Stimulated activated CD8-positive, alpha-beta memory T cell treated with anti-CD3 and anti-CD28 coated beads, Interleukin-12 subunit alpha, Interleukin-12 subunit beta, amount 100 ng/mL, for 24 hours (primary cell): ENCODE data around the gene BEX1.
"Not testable (repeated sequence)": the region's sequence is repeated elsewhere in the genome, so short reads cannot be mapped to it uniquely, and the experiment has no call there.

Experiments
- DNase-seq: peaks from one replicate; pipeline ENCODE4 v3.0.0-alpha.2; 2020; ENCODE audit errors: extremely low read depth

The BEX1 gene

DNA sequence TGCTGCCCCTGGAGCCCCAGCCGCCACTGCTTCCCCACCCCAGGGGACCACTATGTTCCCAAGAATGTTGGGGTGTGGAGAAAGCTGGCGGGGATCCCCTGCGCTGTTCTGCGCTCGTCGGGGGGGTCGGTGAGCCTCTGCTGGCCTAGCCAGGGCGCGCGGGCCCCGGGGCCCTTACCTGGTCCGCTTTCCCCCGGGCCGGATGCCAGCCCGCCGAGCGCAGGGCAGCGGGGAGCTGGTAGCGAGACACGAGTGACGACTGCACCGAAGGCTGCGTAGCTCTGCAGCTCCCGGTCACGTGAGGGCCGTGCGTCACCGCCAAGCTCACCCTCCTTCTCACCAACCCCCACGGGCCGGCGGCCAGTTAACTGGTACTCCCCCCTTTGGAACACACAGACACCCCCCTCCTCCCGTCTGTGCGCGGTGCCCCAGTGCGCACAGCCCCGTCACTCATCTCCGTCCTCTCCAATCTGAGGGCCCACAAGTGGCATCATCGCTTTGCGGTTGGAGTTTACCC lies at the start of gene BEX1:
TSS of gene BEX1 (minus strand) at position 254 of the 517 bp plus-strand sequence. CDS start 897 bp downstream, outside the sequence.
- DNase-seq: no peak

DNA sequence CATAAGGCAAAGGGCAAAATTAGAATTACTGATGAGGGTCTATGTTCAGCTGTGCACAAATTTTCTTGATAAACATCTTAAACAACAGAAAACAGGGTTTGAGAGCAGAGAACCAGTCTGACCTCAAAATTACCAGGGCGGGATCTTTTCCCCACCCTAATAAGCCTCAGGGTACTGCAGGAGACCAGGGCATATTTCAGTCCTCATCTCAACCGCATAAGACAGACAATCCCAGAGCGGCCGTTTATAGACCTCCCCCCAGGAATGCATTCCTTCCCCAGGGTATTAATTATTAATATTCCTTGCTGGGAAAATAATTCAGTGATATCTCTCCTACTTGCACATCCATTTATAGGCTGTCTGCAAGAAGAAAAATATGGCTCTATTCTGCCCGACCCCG lies 45.5 kb upstream of the BEX1 start:
- DNase-seq: not testable (repeated sequence)

DNA sequence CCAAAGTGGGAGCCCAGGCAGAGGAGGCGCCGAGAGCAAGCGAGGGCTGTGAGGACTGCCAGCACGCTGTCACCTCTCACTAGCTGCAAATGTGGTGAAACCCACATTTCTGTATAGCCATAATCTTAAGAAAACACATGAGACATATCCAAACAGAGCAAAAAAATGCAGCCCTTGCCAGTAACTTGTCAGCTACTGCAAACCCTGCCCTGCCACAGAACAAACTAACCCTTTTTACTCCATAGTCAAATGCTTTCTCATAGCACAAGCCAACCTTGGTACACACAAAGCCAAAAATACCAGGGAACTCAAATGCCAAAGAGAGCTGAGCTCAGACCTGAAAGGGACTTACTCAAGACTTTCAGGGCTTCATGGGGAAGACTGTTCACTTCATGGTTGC lies 43.9 kb upstream of the BEX1 start:
- no peak for DNase-seq

DNA sequence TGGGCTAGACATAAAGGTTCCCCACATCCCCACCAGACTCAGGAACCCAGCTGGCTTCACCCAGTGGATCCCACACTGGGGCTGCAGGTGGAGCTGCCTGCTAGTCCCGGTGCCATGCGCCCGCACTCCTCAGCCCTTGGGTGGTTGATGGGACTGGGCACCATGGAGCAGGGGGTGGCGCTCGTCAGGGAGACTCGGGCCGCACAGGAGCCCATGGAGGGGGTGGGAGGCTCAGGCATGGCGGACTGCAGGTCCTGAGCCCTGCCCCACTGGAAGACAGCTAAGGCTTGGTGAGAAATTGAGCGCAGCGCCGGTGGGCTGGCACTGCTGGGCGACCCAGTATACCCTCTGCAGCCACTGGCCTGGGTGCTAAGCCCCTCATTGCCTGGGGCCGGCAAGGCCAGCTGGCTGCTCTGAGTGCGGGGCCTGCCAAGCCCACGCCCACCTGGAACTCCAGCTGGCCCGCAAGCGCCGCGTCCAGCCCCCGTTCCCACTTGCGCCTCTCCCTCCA lies 43.3 kb upstream of the BEX1 start:
- not testable (repeated sequence) for DNase-seq

DNA sequence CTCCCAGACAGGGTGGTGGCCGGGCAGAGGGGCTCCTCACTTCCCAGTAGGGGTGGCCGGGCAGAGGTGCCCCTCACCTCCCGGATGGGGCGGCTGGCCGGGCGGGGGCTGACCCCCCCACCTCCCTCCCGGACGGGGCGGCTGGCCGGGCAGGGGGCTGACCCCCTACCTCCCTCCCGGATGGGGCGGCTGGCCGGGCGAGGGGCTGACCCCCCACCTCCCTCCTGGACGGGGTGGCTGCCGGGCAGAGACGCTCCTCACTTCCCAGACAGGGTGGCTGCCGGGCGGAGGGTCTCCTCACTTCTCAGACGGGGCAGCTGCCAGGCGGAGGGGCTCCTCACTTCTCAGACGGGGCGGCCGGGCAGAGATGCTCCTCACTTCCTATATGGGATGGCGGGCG lies 40.4 kb upstream of the BEX1 start:
- not testable (repeated sequence) for DNase-seq

DNA sequence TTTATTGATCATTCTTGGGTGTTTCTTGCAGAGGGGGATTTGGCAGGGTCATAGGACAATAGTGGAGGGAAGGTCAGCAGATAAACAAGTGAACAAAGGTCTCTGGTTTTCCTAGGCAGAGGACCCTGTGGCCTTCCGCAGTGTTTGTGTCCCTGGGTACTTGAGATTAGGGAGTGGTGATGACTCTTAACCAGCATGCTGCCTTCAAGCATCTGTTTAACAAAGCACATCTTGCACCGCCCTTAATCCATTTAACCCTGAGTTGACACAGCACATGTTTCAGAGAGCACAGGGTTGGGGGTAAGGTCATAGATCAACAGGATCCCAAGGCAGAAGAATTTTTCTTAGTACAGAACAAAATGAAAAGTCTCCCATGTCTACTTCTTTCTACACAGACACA lies 39.9 kb upstream of the BEX1 start:
- DNase-seq: not testable (repeated sequence)

DNA sequence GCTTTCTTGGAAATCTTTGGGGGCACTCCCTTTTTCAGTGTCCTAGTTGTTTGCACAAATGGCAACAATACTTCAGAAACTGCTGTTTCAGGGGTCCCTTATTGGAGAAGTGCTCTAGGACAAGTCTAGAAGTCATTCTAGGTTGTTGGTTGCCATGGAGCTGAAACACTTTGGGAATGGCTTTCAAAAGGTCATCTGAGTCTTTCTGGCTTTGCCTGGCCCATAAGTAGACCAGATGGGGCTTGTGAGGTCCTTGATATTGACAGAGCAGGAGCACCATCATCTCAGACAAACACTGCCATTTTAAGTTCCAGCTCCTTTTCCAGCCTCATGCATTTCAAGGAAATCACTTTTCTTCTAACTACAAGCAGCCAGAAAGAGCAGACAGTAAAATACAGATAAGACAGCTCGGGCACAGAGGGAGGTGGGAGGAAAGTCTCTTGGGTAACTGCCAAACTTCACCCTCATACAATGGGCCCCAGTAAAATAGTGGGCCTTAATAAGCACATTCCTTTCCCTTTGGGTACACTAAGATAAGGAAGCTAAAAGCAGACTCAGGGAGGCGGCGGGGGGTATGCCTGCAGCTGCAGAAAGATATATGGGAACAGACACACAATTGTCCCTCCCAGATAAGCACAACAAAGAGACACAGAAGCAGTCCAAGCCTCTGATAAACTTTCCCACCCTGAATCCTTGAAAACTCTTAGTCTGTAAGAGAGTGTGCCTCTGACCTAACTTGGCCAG lies 37.5 kb upstream of the BEX1 start:
- DNase-seq: no peak

DNA sequence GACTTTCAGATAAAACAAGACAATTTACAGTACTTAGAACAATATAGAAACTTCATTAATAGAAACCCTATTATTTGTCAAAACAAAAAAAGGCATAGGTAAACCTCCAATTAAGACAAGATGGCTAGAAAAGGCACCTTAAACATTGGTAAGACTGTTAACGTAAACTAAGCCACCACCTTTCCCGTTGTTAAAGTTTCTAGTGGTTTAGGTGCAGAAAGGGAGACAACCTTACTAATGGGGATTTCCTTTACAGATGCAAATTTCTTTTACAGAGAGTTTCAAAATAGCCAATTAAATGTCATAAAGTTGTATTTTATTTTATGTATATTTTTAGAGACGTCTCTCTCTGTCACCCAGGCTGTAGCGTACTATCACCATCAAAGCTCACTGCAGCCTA lies 36.5 kb upstream of the BEX1 start:
- DNase-seq: no peak

DNA sequence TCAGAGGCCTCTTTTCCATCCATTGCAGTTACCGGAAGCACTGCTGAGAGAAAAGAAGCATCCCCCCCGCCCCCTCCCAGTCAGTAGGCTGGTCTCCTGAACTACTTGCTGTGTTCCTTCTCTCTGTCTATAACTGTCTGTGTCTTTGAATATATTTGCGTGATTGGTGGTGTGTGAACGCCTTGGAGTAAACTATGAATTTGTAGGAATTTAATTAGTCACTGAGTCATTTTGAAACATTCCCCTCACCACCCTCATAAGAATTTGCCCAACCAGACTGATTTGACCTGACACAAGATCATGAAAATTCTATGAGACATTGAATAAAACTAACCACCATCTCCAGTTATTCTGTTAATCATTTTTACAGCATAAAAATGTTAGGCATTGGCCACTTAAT lies 35.7 kb upstream of the BEX1 start:
- DNase-seq: no peak

DNA sequence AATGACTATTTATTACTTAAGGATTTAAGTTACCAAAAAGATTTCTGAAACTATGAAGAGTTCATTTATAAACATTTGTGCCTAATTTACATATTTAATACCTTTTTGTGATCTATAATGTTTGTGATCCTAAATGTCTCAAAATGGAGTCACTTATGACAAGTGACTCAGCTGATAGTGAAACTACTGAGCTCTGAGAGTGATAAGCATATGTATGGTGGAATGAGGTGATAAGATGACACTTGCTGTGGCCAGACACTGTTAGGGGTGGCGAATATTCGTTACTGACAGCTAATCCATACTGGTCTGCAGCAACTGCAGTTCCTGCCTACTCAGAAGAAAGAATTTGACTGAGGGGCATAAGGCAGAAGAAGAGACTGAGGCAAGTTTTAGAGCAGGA lies 34.5 kb upstream of the BEX1 start:
- no peak for DNase-seq

DNA sequence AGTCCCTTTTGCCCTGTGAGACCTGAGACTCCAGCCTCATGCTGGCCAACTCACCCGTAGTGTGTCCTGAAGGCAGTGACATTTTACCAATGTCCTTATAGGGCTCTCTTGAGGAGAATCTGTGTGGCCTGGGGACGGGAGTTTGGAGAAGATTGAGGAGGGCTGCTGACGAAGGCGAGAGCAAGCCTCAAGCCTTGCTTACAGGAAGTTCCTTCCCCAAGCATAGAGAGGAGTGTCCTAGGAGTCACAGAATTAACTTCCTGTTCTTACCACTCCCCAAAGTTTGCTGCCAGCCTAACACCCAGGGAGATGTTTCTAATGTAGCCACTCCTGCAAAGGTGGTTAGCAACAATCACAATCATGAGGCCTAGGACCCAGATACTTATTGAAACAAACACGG lies 29.0 kb upstream of the BEX1 start, which contains the start of gene NXF3:
TSS of gene NXF3 (minus strand) at position 202 of the 400 bp plus-strand sequence. CDS start at position 82, 120 bp downstream.
- no peak for DNase-seq

DNA sequence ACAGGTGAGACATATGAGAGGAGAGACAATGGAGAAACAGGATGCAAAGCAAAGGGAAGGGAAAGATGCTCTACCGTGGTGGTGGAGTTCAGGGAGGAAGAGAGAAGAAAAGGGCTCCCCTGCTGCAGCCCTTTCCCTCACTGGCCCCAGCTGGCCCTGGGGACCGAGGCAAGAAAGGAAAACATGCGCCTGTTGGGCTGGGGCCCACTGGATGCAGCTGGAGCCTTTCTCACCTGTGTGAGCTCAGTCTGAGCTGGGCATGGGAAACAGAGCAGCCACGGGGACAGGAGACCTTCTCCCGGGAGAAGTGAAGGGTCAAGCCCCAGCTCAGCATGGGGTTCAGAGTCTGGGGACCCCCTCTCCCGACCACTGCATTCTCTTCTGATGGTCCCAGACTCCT lies 17.1 kb upstream of the BEX1 start:
- DNase-seq: no peak

DNA sequence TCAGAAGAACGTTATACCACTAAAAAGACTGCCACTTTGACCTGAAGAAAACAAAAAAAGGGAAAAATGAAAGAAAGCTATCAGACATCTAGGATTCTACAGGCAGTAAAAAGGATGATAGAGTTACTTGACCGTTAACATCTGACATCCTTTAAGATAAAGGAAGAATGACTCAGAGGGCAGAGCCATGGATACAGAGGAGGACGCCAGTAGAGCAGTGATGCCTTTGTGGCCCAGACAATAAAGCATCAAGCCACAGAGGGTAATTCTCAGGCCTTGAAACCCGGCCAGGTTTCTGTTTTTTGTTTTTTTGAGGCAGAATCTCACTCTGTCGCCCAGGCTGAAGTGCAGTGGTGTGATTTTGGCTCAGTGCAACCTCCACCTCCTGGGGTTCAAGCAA lies 9.5 kb upstream of the BEX1 start:
- DNase-seq: no peak

DNA sequence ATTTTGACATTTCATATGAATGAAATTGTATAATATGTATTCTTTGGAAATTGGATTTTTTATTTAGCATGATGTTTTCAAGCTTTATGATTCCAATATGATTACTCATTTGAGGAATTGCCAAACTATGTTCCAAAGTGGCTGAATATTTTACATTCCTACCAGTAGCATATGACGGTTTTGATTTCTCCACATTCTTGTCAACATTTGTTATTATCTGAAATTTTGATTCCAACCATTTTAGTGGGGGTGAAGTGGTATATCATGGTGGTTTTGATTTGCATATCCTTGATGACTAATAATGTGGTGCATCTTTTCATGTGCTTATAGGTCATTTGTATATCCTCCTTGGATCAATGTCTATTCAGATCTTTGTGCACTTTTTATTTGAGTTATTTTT lies 2.6 kb upstream of the BEX1 start:
- no peak for DNase-seq

DNA sequence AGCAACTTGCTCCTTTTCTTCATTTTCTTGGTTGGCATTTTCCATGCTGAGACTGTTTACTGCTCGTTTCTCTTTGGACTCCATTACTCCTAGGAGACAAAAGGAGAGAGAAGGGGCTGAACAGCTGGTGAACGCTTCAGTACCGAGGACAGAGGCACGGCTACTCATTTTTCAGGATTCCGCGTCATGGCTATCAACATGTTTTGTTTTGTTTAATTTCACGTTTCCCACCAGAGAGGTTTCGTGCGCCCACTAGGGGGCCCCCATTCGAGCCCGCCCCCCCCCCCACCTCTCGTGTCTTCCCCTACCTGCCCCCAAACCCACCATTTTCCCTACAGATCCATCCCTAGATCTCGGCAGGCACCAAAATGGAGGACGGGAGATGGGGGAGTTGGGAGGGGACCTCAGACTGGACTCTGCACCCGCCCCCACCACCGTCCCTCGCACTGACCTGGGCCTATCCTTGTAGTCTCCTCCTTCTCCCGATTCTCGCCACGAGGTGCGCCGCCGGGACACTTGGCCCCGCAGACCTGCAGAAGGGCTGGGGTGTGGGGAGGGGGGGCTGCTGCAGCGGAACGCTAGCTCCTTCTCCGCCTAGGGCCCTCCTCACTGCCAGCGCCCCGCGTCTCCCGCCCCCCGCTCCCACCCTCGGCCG lies 653 bp downstream of the BEX1 start:
- no peak for DNase-seq

DNA sequence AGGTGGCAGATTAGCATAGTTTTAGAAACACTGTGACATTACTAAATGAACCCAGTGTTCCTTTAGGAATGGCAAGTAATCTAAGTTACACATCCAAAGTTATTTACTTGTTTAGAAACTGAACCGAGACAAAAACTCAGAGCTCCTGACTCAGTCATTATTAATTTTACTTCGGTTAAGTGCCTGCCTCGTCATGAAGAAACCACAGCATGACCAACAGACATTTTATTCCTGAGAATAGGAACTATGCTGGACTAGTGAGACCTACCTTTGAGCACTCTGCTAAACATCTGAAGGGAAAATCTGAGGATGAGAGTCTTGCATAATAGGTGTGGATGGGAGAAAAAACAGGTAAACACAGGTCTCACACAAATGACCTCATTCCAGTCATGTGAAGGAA lies 2.5 kb downstream of the BEX1 start:
- no peak for DNase-seq

DNA sequence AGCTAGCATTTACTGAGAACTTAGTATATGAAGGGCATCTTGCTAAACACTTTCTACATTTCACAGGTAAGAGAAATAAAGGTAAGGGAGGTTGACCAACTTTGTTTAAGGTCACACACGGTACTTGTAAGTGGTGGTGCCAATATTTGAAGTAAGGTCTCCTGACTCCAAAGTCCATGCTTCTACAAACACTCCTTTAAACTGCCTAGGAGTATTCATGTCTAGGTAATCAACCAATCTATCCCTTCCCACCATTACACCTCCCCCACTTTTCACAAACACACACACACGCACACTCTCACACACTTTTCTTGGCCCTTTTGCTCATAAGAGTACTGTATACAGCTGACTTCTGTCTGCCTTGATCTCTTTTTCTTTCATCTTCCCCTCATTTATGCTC lies 7.1 kb downstream of the BEX1 start:
- DNase-seq: no peak

DNA sequence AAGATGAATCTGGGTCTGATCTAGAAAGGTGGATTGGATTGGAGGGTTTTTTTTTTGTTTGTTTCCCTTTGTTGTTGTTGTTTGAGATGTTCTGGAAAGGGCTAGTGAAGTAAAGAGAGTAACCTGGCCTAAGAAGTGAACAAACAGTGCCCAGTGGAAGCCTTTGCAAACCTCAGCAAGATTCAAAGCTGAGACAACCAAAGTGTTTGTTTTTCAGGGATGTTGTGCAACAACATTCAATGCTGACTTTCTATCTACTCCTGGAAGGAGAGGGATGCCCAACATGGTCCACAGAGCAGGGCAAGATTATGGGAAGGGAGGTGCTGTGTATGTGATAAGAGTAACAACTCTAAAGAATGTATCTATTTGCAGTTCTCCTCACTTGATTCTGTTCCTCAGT lies 11.3 kb downstream of the BEX1 start:
- DNase-seq: no peak

DNA sequence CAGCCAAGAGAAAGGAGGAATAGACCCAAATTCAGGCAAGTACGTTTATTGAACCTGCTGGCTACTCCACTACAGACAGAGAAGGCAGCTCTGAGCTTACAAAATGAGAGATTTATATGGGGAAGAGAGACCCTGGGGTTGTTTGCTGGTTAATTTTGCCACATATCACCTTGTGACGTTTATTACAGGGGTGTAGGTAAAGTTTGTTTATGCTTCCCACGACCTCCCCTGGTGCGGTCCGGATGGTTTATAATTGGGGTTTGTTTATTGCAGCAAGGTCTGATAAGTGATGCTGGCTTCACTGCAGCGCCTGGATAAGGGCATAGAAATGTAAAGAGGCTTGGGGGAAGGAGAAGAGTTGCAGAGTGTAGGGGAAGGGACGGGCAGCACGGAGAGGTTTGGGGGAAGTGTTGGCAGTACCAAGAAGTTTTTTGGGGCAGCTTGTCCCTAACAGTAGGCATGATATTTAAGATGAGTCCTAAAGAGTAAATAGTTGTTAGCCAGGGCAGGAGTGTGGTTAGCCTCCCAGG lies 12.6 kb downstream of the BEX1 start:
- DNase-seq: no peak

DNA sequence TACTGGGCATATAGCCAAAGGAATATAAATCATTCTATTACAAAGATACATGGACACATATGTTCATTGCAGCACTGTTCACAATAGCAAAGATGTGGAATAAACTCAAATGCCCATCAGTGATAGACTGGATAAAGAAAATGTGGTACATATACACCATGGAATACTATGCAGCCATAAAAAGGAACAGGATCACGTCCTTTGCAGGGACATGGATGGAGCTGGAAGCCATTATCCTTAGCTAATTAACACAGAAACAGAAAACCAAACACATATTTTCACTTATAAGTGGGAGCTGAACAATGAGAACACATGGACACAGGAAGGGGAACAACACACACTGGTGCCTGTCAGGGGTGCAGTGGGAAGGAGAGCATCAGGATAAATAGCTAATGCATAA lies 30.6 kb downstream of the BEX1 start:
- not testable (repeated sequence) for DNase-seq

DNA sequence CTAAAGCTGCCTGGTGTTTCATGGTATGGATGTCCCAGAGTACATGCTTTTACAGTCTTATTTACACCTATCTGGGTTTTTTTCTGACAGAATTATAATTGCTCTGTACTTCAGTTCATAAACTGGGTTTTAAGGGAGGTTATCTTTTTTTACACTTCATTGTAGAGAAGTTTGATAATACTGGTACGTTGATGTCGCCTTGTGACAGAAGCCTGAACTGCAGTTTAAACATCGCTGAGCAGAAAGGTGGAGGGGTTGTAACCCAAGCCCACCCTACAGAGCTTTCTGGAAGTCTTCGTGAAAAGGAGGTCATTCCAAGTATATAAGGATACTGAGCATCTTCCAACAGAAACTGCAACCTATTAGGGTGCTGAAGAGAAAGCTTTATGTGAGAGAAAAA lies 46.4 kb downstream of the BEX1 start:
- DNase-seq: no peak

DNA sequence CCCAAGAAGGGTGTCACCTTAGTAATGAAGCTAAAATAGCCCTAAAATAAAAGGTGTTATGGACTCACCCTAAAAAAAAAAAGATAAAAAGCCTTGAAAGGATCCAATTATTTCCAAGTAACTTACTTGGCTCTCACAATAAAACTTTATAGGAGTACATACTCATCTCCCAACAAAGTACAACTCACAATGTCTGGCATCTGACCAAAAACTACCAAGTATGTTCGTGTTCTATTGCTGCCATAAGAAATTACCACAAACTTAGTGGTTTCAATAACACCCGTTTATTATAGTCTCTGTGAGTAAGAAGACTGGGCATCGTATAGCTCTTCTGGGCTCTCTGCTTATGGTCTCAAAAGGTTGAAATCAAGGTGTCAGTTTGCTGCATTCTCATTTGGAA lies 51.0 kb downstream of the BEX1 start:
- no peak for DNase-seq
